HG02840 (cell line): ENCODE measurements around the gene IGSF22.
A peak's percentile ranks its signal among the peaks of the same experiment; 100 is the strongest.

Experiments used
- ATAC-seq: cut with Tn5 transposase; IDR thresholded peaks from one replicate; pipeline ENCODE4 v1.9.1; 2021; ENCODE audit warnings: mild to moderate bottlenecking, moderate library complexity, moderate number of reproducible peaks; ENCODE audit not compliant: unreplicated experiment, low FRiP score

The IGSF22 gene

DNA sequence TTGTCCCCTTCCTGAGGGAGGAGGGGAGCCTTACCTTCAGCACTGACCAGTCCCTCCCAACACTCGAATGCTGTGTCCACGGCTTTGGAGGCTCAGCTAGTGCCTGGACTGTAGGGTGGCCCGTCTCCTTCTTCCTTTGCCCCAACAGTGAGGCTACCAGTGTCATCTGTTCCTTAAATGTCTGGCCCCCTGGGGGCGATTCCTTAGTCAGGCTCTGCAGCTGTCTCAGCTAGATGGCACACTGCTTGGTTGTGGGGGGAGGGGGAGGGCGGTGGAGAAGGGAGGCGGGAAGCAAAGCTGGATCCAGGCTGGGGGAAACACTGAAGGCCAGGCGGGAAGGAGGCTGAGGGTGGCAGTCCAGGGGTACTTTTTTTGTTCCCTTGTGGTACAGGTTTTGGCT, at the start of gene IGSF22:
Gene IGSF22 (minus strand): TSS at position 149 of the 400 bp plus-strand sequence. CDS start 1,952 bp downstream, outside the sequence.
- ATAC-seq = no peak

DNA sequence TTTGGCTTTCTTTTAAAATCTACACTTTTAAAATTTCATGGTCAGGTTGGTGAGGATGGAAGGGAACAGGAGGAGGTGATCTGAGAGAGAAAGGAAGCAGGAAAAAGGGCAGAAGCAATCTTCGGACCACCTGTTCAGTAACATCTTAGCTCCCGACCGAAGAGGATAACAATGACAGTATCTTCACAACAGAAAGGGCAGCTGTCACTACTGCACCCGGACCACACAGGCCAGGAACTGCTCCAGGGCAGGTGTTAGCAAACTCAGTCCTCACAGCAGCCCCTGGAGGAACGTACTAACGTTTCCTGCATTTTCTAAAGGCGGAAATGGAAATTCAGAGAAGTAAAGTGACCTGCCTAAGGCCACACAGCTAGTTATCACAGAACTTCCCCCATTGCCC, 48.8 kb upstream of the IGSF22 start:
- ATAC-seq = no peak

DNA sequence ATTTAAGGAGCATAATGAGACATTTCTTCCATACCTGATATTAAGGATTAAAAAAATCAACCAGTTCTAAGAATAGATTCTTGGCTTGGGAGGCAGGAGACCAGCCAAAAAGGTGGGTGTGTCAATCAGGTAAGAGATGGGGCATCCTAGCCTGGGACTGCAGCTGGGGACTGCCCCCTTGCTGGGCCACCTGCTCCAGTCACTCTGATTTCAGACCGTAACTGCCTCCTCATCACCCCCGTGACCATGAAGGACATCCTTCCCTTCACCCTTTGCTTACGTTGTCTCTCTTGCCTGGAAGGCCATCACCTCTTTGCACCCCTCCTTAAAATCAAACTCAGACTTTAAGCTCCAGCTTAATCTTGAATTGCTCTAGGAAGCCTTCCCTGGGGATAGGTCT, 47.7 kb upstream of the IGSF22 start:
- ATAC-seq = no peak

DNA sequence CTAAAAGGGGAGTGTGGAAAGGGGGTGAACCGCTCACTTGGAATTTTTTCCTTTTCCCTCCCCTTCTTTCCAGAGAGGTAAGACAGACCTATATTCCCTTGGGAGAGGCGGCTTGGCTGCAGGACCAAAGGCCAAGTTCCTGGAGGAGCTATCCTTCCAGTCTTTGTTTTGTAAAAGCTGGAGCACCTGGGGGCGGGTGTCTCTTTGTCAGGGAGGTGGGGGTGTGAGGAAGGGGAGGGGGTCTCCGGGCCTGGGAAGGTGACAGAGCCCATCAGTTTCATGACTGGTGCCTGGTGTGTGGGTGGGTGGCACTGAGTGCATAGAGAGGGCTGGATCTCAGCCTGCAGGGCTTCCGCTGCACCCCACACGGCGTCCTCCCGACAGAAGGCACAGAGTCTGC, 47.1 kb upstream of the IGSF22 start:
- no peak for ATAC-seq

DNA sequence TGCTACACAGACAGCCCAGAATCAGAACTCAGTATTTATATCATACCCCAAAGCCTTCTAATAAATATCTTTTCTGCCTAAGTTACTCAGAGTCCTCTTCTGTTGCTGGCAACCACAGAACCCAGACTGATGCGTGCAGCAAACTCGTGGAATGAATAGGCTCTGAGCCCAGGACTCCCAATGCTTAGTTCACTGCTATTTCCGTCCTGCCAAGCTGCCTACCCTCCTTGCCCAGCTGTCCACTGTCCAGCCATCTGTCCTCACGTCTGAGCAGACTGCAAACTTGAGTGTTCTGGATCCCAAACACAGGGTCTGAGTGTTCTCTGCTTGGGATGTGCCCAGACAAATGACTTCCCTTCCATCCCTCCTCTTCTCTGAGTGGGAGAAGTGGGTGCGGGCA, 46.2 kb upstream of the IGSF22 start:
- no peak for ATAC-seq

DNA sequence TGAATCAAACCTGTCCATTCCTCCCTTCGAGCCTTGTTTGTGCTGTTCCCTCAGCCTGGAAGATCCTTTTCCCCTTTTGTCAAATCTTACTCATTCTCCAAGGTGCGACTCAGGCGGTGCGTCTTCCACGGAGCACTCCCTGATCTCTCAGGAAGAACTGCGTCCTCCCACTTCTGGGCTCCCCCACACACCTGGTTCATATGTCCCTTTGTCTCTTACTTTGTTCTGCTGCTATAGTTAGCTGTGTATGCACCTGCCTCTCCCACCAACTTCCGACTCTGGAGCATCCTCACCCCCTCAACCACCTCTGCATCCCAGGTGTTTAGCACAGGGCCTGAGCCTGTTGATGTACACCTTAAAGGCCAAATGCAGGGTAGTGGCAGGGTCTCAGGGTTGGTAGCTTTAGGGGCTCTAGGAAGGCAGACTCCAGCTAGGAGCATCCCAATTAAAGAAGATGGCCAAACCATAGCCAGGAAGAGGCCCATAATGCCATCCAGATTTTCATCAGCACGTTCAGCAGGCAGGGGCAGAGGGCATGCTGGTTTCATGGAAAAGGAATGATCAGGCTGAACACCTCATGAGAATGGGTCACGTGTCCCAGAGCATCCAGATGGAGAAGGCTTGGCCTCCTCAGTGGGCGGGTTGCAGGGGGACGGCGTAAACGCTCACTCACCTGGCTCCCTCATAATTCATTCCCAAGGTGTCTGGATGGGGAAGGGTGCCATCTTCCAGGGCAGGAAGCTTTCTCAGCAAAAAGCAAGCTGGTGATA, 45.5 kb upstream of the IGSF22 start:
- no peak for ATAC-seq

DNA sequence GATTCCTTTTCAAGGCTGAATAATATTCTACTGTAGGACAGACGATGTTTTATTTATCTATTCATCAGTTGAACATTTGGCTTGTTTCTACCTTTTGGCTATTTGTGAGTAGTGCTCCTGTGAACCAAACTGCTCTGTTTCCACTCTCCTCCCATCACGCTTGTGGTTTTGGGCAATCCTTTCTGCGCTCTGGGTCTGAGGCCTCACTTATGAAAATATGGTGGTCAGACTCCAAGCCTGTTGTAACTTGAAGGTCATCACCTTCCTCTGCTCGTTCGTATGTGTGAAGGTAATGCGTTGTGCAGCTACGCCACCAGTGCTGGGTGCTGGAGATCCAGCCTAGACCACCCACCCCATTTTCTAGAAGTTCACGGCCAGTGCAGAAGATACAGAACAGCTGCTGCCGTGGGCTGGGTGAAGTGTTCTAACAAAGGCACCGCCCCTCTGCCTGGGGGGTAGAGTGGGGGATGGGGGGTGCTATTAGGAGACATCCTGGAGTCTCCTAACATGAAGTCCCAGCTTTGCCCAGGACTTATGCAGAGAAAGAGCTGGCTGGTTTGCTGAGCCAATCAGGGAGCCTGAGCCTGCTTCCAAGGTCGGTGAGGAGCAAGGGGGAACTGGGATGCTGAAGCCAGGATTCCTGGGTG, 44.6 kb upstream of the IGSF22 start:
- no peak for ATAC-seq

DNA sequence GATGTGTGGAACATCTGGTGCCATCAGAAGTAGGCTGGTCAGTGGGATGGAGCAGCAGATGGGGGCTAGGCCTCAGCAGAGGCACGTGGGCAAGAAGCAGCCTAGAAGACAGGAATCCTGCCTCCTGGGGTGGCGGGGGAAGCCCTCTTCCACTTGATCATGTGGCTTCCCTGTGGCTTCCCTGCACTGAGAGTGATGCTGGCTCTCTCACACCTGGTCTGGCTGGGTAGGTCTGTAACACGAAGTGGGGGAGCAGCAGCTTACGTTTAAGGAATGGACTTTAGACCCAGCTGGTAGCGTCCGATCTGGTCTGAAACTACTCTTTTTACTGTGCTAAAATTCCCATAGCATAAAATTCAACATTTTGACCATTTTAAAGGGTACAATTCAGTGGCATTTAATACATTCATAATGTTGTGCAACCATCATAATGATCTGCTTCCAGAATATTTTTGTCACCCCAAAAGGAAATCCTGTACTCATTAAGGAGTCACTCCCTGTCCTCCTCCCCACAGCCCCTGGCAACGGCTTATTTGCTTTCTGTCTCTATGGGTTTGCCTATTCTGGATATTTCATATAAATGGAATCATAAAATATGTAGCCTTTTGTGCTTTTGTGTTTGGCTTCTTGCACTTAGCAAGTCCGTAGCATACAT, 43.9 kb upstream of the IGSF22 start:
- ATAC-seq = peak; percentile 67

DNA sequence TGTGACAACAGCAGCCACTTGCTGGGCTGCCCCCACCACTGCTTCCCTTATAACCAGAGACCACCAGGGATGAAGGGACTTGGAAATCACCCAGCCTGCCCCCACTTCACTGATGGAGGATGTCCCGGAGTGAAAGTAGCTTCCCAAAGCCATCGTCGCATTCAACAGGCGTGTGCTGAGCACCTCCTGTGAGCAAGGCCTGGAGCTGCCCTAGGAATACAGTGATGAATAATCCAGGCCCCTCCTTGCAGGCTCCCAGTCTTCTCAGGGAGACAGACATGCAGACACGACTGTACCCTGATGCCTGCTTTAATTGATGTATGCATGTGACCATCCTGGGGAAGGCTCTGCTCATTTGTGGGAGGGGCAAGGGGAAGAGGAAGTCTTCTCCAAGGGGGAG, 43.0 kb upstream of the IGSF22 start:
- ATAC-seq = no peak

DNA sequence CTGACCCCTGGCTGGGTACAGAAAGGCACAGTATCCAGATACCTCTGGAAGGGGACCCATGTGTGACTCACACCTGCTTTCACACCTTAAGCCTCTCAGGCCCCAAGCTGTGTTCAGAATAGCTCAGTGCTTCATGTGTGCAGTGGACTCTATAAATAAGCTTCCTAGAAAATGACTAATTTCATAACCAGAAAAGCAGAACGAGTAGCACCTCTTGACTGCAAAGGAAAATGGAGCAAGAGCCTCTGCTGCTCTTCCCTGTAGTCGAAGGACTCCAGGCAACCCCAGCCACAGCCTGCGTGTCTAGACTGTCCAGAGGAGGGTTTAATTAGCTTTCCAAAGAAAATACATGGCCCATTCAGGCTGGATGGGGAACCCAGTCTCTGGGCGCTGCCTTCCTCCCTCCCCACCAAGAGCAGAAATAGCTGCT, 42.5 kb upstream of the IGSF22 start:
- ATAC-seq = peak; percentile 80

DNA sequence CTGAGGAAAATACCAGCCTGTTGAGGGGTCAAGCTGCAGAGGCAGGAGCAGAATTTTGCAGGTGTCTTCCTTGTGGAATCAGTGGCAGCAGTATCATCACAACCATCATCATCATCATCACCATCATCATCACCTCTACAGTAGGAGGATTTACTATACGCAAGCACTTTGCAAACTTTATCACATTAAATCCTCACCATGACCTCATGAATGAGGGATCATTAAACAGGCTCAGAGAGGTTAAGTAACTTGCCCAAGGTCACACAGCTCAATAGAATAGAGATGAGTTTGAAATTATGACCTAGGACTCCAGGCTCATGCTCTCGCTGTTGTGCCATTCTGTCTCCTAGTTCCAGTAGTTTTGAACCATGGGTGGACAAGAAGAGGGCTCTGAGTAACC, 40.0 kb upstream of the IGSF22 start:
- ATAC-seq = no peak

DNA sequence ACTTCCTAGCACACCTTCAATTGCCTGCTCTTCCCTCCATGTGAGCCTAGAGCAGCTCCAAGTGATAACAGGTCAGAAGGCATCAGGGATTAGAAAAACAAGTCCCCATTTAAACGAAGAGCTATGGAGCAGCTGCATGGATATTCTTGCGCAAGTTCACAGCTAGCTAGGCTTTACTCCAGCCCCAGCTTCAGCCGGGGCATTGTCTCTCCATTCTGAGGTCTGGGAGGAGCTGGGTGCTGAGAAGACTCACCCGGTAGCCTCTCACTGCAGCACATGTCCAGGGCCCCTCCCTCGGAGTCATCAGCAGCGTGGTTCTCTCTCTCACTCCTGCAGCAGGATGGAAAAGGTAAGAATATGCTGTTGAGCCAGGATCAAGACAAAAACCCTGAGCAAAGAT, 39.6 kb upstream of the IGSF22 start:
- ATAC-seq = no peak

DNA sequence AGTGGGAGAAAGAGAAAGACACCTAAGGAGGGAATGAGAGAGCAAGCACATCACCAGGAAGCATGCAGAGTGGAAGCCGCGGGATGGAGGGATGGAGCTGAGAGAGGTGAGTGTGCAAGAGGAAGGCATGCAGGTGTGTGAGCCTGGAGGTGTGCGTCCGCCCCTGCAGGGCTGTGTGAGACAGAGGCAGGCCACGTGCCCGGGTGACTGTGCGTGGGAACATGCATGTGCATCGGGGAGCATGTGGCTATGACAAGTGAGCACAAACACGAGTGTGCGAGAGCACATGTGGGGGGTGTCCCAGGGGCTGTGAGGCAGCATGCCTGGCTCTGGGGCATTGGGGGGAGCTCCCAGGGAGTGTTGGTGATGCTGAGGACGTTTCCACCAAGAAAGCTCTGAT, 35.8 kb upstream of the IGSF22 start:
- ATAC-seq = no peak

DNA sequence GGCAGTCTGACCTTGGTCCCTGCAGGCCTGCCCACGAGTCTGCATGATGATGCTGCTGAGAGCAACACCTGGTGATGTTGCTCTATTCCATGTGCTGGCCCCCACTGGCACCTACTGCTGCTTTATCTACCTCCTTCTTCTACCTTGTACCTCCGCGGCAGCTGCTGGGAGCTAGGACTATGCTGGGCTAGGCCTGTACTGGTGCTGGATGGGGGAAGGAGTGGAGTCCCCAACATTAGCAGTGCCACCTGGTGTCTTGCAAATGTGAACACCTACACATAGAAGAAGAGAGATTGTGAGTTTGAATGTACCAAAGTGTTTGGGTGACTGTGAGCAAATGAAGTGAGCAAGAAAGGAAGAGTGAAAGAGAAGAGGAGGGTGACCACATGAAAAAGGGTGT, 35.2 kb upstream of the IGSF22 start:
- ATAC-seq = no peak

DNA sequence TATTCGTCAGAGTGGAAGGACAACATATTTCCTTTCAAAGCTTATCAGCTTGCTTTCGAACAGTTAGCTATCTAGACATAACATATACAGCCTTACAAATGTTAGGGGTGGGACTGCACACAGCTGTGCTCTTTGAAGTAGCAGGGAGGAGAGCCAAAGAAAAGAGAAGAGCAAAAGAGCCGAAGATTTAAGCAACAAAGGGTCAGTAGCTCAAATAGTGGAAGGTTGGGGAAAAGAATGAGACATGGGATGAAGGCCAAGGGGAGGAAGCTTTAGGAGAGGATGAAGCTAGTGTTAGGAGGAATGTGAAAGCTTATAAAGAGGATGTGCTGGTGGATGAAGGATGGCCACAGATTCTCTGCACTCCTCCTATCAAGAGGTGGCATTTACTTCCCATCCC, 31.8 kb upstream of the IGSF22 start:
- ATAC-seq = no peak

DNA sequence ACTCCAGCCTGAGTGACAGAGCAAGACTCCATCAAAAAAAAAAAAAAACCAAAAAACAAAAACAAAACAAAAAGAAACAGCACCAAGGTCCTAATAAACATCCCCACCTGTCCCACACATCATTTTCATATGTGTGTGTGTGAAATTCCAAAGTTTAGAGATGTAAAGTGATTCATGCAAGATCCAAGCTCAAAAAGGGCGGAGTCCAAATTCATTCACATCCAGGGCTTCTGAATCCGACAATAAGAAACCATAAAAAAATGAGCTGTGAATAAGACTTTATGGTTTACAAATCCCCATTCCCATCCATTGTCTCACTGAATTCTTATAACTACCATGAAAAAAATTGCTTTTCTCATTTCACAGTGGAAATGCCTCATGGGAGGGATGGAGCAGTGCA, 30.9 kb upstream of the IGSF22 start:
- ATAC-seq = no peak

DNA sequence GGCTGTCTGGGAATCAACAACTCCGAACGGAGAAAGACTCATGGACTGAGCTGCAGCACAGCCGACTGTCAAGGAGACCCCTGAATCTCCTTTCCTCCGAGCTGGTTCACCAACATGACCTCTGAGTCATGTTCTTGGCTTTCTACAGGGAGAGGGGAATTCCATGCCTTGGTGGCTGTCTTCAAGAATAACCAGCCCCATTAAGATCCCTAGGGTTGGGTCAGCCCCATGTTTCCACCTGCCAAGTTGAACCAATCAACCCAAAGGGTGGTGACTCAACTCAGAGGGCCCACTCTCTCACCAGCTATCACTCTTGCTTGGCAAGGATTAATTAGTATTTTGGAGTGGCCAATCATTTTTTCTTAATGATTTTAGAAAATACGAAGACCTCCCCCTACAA, 28.3 kb upstream of the IGSF22 start:
- ATAC-seq = no peak

DNA sequence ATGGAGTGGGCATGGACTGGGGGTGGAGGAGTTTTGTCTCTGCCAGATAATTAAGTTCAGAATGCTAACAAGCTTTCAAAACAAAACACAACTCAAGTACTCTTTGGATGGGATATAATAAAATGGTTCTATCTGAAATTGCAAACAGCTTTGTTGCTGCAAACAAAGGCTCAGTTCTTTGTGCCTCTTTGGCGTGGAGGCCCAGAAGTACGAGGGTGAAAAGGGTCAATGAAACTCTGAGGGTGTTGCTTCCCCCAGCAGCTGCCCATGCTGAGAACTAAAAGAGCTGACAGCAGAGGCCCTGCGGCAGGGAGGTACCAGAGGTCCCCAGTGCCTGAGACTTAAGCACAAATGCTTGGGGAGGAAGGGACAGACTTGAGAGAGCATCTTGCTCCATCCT, 26.5 kb upstream of the IGSF22 start:
- no peak for ATAC-seq

DNA sequence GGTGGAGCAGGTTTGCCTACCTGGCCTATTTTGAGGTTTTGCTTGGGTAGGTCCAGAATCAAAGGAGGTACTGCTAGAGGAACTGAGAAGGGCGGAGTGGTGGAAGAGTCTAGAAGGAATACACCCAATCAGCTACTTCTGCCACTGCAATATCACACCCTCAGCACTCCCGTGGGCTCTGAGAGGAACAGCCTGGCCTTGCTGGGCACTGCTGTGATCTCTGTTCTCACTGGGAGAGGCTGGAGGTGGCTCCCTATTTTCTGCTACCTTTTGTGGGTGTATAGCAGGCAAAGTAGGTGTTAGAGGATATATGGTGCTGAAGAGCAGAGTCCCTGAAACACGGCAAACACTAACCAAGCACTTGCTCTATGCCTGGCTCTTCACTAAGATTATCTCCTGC, 25.0 kb upstream of the IGSF22 start:
- no peak for ATAC-seq

DNA sequence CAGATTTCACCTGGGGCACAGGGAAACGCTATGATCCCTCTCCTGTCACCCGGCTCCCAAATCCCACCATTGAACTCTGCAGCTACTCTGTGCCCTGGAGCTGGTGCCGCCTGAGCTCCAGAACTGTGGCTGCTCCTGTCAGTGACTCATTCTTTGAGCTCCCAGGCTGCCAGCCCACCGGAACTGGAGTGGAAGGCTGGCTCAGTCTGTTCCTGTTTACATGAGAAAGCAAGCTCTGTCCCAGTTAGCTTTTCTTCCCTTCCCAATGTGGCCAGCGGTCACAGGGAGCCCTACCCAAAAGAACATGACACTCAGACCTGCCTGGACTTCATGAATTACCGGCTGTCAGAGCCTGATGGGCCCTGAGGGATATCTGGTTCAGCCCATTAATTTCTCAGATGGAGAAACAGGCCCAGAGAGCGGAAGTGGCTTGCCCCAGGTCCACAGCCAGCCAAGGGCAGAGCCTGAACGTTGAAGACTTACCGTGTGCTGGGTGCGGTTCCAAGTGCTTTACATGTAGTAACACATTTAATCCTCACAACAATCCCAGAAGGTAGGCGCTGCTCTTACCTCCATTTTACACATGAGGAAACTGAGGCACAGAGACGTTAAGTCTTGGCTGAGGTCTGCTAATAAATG, 23.8 kb upstream of the IGSF22 start:
- no peak for ATAC-seq

DNA sequence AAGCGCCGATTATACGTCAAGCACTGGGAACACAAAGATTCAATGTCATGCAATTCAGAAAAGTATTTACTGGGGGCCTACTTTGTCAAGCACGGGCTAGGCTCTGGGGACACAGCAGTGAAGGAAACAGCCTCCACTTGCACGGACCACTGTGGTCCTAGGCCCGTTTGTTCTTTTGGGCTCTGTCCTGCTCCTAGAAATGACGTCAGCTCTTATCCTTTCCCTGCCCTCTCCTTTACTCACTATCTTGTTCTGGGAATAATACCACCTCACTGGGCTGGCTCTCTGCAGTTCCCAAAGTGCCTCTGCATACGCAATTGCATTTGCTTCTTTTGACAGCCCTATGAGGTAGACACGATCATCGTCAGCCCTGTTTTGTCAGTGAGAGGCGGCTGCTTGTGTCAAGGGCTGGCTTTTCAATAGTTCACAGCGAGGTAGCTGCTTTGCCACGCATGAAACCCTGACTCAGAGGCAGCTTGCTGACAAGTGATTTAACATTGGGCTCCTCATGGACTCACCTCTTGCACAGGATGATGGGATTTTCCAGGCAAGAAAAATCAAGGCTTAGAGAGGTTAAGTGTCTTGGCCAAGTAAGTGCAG, 22.9 kb upstream of the IGSF22 start:
- no peak for ATAC-seq
